PFSK-1 (cell line): Measurements from ENCODE around the gene MMP23B.

Experiments
- TAF1 ChIP-seq: IDR thresholded peaks from 2 replicates; pipeline ENCODE4 v1.6.1; 2012; ENCODE audit warnings: low read length, control low read depth, borderline replicate concordance; ENCODE audit not compliant: insufficient read depth
- TF ChIP-seq, protein P1 (sequence below), 2 experiments: IDR thresholded peaks; 2 replicates each; pipeline versions ENCODE4 v1.6.1 to v1.8.0; 2011 to 2012; ENCODE audit warnings: low read depth in 2 of 2, low read length in 2 of 2, control low read depth in 1 of 2, inconsistent platforms in 1 of 2, mild to moderate bottlenecking in 1 of 2, moderate library complexity in 1 of 2; ENCODE audit not compliant: insufficient read depth in 1 of 2

DNA sequence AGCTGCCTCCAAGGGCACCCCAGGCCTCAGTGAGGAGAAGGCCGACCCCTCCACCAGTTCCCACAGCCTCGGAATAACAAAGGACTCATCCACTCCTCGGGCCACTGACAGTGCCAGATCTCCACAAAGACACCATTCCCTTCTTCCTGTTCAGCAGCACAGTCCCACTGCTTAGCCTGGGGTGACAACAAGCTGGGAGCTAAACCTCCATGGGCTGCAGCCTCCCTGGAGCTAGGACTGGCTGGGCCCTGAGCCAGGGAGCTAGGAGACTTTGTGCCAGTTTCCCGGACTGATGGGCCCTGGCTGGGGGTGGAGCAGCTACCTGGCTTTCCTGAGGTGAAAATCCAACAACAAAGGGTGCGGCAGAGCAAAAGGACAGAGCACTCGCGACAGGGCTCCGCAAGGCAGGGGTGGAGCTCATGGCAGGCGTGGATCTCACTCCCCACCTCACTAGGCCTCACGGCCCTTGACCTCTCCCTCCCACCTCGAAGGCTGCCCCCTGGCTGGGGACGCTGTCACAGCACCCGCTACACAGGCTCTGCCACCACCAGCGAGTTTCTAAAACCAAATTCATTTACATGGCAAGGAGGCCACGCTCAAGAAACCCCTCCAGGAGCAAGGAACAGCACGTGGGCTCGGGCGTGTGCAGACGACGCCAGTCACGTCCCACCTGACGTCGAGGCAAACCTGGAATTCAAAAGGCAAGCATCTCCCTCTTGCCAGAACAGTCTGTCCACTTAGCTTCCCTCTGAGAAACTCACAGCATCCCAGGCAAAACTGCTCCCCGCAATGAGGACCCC lies 46.8 kb downstream of the MMP23B start:
- TF ChIP-seq, protein P1, sequence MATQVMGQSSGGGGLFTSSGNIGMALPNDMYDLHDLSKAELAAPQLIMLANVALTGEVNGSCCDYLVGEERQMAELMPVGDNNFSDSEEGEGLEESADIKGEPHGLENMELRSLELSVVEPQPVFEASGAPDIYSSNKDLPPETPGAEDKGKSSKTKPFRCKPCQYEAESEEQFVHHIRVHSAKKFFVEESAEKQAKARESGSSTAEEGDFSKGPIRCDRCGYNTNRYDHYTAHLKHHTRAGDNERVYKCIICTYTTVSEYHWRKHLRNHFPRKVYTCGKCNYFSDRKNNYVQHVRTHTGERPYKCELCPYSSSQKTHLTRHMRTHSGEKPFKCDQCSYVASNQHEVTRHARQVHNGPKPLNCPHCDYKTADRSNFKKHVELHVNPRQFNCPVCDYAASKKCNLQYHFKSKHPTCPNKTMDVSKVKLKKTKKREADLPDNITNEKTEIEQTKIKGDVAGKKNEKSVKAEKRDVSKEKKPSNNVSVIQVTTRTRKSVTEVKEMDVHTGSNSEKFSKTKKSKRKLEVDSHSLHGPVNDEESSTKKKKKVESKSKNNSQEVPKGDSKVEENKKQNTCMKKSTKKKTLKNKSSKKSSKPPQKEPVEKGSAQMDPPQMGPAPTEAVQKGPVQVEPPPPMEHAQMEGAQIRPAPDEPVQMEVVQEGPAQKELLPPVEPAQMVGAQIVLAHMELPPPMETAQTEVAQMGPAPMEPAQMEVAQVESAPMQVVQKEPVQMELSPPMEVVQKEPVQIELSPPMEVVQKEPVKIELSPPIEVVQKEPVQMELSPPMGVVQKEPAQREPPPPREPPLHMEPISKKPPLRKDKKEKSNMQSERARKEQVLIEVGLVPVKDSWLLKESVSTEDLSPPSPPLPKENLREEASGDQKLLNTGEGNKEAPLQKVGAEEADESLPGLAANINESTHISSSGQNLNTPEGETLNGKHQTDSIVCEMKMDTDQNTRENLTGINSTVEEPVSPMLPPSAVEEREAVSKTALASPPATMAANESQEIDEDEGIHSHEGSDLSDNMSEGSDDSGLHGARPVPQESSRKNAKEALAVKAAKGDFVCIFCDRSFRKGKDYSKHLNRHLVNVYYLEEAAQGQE (IDR thresholded peaks at IDR 0.05; ENCODE audit: insufficient read depth in 1 of 2, low read depth in 2 of 2, low read length in 2 of 2) = no peak
- TF ChIP-seq TAF1 = no peak
